Activated CD8-positive, alpha-beta memory T cell treated with anti-CD3 and anti-CD28 coated beads, Interleukin-2, amount 50 U/mL, for 24 hours (primary cell): Measurements from ENCODE around the gene HYAL2.

Experiments used
- DNase-seq: peaks from one replicate; pipeline ENCODE4 v3.0.0-alpha.2; 2020; ENCODE audit errors: extremely low read depth

HYAL2 gene

GRCh38 chr3:50330330-50330729 is 7.8 kb upstream of the HYAL2 start:
- no peak for DNase-seq

DNA sequence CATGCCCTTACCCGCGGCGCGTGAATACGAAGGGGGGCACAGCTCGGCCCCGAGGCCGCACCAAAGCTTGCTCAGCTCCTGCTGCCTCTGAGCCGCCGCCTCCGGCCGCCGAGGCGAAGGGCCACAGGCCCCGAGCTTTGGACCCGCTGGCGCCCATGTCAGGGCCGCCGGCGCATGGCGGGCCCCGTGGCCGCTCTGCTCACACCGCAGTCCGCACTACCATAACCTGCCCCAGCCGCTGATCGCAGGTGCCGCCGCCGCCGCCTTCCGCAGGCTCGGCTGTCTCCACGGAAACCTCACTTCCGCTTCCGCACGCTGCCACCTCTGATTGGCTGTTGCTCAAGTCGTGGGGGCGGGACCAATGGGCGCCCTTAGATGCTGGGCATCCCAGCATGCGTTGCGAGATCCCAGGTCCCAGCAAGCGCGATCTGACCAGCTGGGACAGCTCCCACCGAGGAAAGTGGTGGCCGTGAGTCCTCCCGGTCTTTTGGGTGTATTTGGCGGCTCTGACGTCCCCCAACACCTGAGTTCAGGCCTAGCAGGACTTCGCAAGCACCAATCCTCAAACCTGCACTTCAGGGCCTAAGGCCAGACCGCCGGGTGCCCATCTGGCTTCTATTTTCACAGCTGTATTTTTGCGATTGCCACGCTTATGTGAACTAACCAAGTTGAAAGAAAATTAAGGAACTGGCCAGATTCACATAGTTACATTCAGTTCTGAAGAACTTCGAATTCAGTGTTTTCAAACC is 5.6 kb upstream of the HYAL2 start, which contains the start of gene TUSC2:
TSS of gene TUSC2 (minus strand) at position 281 of the 749 bp plus-strand sequence. CDS start at position 157, 124 bp downstream.
- peak; percentile 91 for DNase-seq

GRCh38 chr3:50327129-50327528 is 4.6 kb upstream of the HYAL2 start:
- no peak for DNase-seq

GRCh38 chr3:50326182-50326541 is 3.6 kb upstream of the HYAL2 start:
- DNase-seq, result no peak

DNA sequence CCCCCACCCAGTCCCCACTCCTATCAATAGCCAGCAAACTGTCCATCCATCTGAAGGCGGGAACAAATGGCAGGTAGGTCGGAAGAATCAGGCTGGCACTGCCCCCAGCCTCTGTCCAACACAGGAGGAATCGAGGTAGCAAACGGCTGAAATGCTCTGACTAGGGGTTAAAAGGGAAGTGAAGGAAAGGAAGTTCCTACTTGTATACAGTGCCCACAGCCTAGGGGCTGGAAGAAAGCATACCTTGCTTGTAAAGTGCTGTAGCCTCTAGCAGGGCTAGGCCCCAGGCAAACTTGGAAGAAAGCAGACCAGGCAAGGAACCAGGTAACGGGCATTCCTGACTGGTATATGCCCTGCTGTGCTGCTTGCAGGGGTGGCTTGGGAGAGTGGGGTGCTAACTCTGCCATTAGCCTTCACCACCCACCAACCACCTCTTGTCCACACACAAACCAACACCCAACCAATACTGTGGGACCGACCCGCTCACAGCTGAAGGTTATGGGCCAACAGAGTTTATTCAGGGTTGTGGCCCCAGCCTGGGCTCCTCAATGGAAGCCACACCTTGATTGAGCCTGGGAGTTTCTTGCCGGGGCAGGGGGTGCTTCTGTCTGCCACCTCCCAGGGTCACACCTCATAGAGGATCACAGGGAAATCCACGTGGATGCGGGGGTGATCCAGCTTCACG is 3.1 kb upstream of the HYAL2 start:
- DNase-seq, result no peak

GRCh38 chr3:50325113-50325480 is 2.6 kb upstream of the HYAL2 start:
- DNase-seq, result no peak

DNA sequence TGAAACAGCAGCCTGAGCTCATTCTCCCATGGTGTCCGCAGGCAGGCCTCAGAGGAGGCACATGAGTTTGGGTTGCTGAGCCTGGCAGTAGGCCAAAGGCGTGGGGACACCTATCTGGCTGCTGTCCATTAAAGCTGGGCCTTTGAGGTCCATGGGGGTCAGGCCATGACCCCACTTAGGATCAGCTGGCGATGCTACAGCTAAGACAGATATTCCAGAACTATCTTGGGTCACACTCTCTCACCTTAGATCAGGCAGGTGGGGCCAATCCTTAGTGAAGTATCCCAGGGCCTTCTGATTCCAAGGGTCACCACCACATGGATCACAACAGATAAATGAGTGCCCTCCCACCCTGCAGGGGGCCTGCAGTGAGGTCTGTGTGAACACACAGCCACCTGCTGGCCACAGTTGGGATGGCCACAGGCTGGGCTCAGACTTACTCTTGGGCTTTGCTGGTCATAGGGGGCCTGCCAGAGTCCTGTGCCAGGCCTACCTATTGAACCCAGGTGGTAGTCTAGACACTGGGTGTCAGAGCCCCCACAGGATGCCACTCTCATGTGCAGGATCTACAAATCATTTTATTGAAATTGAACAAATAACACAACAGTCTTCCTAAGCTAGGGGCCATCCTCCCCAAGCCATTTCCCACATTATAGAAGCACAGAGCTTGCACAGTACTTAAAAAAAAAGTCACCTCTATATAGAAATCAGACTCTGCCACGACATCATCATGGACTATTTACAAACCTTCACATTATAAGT is 2.0 kb upstream of the HYAL2 start:
- DNase-seq, result peak; percentile 24

GRCh38 chr3:50323614-50324199 is 1.2 kb upstream of the HYAL2 start:
- no peak for DNase-seq

DNA sequence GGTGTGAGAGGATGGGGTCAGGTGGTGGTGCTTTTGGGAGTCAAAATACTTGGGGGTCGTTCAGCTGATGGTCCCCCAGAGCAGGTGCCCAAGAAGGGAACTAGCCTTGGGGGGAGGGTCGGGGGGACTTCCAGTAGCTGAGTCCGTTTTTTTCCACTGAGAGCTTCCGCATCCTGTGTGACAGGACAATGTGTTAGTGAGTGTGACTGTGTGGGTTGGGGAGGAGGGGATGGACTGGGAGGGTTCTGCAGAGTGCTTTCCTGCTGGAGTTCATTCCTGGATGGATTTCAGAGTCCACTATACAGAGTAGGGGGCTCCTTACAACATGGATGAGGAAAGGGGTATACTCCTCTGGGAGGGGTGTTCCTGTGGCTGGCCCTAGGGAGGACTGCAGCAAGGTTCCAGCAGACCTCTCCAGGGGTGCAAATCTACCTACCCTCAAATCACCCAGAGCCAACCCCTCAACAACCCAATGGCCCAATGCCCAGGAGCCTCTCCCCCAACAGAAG is 601 bp upstream of the HYAL2 start:
- DNase-seq, result no peak

- DNase-seq, result no peak
Measured at GRCh38 chr3:50322115-50322385, 495 bp downstream of the HYAL2 start.

DNA sequence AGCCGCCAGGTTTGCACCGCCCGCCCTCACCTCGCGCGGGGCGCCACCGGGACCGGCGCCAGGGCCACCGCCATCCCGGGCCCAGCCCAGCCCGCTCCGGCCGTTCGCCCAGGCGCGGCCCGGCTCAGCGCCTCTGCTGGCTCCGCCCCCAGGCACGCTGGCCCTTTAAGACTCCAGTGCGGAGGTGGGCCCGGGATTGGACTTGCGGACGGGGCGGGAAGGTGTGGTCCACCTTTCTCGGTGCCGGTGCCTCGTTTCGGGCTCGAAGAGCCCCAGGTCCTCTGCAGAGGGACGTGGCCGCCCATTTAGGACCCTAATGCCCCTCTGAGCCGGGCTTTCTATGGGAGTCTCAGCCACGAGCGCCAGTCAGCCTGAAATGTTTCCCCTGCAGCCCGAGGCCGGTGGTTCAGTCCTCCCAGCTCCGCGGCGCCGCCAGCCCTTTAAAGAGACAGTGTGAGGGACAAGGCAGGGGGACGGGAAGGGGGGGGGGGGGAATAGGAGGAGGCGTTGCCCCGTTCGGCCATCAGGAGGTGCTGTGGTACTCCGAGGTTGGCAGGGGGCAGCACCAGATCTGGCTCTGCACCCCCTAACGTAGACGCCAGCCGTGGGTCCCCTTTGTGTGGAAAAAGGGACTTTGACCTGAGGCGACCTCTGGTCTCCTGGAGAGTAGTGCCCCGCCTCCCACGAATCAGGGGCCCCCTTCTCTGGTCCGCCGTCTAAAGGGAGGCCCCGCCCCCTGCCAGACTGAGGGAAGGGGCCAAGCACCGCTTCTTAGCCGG is 1.0 kb downstream of the HYAL2 start:
- DNase-seq, result peak; percentile 54

- DNase-seq, result peak; percentile 18
Measured at GRCh38 chr3:50320853-50321335, 1.7 kb downstream of the HYAL2 start.

DNA sequence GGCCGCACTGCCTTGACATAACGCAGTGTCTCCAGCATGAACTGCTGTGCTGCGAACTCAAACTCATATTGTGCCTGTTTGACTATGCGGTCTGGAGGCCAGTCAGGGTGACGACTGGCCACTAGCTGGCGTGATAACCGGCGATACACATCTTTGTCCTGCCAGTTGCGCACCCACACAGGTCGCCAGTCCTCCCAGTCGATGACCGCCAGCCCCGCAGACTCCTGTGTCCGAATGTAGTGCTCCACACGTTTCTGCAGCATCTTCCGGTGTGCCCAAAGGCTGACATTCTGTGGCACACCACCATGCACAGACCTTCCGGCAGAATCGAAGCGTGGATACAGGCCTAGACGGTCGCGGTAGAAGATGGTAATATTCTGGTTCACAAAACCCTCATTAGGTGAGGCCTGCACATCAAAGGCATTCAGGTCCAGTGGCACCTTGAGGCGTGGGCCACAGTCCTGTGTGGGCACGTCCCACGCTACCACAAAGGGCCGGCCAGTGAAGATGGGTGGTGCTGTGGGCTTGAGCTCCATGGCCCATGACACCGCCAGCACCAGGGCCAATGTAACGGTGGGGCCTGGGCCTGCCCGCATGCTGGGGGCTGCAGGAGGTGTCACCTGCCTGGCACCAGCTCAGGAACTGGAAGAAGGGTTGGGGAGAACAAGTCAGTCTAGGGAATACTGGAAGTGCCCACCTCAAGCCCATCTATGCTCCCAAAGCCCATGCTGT is 2.5 kb downstream of the HYAL2 start:
- no peak for DNase-seq

GRCh38 chr3:50319181-50319893 is 3.2 kb downstream of the HYAL2 start:
- DNase-seq, result no peak

DNA sequence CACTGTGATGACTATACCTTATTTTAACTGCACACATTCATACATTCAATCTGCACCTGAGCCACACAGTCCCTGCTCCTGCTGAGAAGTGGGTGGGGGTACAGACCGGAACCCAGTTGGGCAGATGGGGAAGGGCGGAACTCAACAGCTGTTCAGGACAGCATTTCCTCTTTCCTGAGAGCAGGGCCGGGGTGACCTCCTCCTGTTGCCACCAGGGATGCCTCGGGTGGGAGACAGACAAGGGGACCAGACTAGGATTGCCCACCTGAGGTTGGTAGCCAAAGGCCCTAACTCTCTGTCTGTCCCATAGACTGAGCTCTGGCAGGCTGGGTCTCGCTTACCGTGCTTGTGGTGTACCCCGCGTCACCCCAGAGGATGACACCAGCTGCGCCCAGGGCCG is 3.9 kb downstream of the HYAL2 start:
- no peak for DNase-seq

DNA sequence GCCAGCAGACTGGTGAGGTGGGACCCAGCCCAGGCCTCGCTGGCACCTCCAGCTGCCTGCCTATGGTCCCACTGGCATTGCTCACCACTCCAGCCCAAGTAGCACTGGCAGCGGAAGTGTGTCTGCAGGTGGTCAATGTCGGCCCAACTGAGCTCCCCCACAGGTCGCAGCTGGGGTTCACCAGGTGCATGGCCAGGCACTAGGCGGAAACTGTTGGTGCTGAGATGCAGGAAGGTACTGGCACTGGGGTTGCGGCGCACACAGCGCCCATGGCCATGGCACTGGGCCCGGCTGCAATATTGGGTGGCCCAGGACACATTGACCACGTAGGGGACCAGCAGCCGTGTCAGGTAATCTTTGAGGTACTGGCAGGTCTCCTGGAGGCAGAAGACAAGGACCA is 4.4 kb downstream of the HYAL2 start:
- DNase-seq, result no peak

- DNase-seq, result no peak
Measured at GRCh38 chr3:50317300-50317699, 5.2 kb downstream of the HYAL2 start.

GRCh38 chr3:50316657-50317242 is 5.8 kb downstream of the HYAL2 start:
- no peak for DNase-seq

DNA sequence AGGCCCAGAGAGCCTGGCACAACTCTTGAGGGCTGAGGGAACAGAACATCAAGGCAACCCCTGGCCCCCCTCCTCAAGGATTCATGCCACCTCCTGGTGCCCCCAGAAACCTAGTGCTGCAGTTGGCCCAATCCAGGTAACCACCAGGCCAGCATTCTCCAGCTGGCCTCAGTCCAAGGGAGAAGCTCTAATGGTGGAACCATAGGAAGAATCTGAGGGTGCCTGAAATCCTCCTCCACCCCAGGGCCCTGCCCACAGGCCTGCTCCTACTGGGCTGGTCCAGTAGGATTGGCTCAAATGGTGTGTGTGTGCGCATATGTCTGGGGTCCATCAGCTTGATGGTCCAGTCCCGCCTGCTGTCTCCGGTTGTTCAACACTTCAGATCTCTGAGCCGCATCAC is 7.7 kb downstream of the HYAL2 start:
- no peak for DNase-seq

- DNase-seq, result no peak
Measured at GRCh38 chr3:50314342-50314741, 8.2 kb downstream of the HYAL2 start.
